ENCODE results near the gene ZNF778. TPM values are rescaled to one million over a fixed set of nuclear protein-coding genes. Genes with fewer than 3 reads are reported as not detected.

Gene ZNF778
- total and polyA plus RNA-seq, 2 donors from 2014 or later, result 2.2 to 12.7 TPM

- no peak for DNase-seq
- TF ChIP-seq CTCF (IDR thresholded peaks at IDR 0.05; ENCODE audit: borderline replicate concordance, extremely low read depth, insufficient read depth), result no peak
- Histone ChIP-seq H3K27ac (ENCODE audit: low read depth in 2 of 2, low read length in 2 of 2) (peak overlapping the region in 1 of 2 donors; percentile 0), H3K9me3 (ENCODE audit: control insufficient read depth in 2 of 3, insufficient read depth in 1 of 3, low read length in 3 of 3) (no peaks in the 10 kb centered on the region), H3K9ac (ENCODE audit: low read length in 3 of 3) (no peak overlapping the region), H3K4me3 (ENCODE audit: low read length in 3 of 3) (no peak overlapping the region), H3K27me3 (ENCODE audit: control insufficient read depth, insufficient read depth, low read length) (no peaks in the 10 kb centered on the region), H3K4me1 (ENCODE audit: control insufficient read depth in 2 of 3, insufficient read depth in 2 of 3, low read depth in 1 of 3, low read length in 3 of 3) (peaks cover 0 to 4% (median 2%) of the 10 kb centered on the region in 3 donors), H3K36me3 (ENCODE audit: control insufficient read depth in 2 of 3, insufficient read depth in 3 of 3, low read length in 3 of 3) (peaks cover 3 to 9% (median 8%) of the 10 kb centered on the region in 3 donors)
- intact Hi-C loops (cut with DNase I), result no loop called here
- no peak for FAIRE-seq
Measured at GRCh38 chr16:89277049-89277448, 59.5 kb downstream of the ZNF778 start.

GRCh38 chr16:89277641-89278341 is 60.3 kb downstream of the ZNF778 start:
- Histone ChIP-seq H3K27me3 (ENCODE audit: control insufficient read depth, insufficient read depth, low read length) (no peaks in the 10 kb centered on the region), H3K4me1 (ENCODE audit: control insufficient read depth in 2 of 3, insufficient read depth in 2 of 3, low read depth in 1 of 3, low read length in 3 of 3) (peaks cover 0 to 4% (median 2%) of the 10 kb centered on the region in 3 donors), H3K27ac (ENCODE audit: low read depth in 2 of 2, low read length in 2 of 2) (peak overlapping the region in 1 of 2 donors; percentile 53), H3K36me3 (ENCODE audit: control insufficient read depth in 2 of 3, insufficient read depth in 3 of 3, low read length in 3 of 3) (peaks cover under 1 to 9% (median 6%) of the 10 kb centered on the region in 3 donors), H3K9ac (ENCODE audit: low read length in 3 of 3) (no peak overlapping the region), H3K4me3 (ENCODE audit: low read length in 3 of 3) (no peak overlapping the region), H3K9me3 (ENCODE audit: control insufficient read depth in 2 of 3, insufficient read depth in 1 of 3, low read length in 3 of 3) (no peaks in the 10 kb centered on the region)
- DNase-seq (peak in 1 of 5 donors; percentile 64), FAIRE-seq (no peak)
- intact Hi-C loops (cut with DNase I), result no loop called here
- TF ChIP-seq CTCF (IDR thresholded peaks at IDR 0.05; ENCODE audit: borderline replicate concordance, extremely low read depth, insufficient read depth), result no peak

GRCh38 chr16:89278441-89279240 is 61.1 kb downstream of the ZNF778 start:
- FAIRE-seq (no peak), DNase-seq (peak in 1 of 5 donors; percentile 41)
- Histone ChIP-seq H3K4me1 (ENCODE audit: control insufficient read depth in 2 of 3, insufficient read depth in 2 of 3, low read depth in 1 of 3, low read length in 3 of 3) (peaks cover 0 to 3% (median 2%) of the 10 kb centered on the region in 3 donors), H3K27me3 (ENCODE audit: control insufficient read depth, insufficient read depth, low read length) (no peaks in the 10 kb centered on the region), H3K36me3 (ENCODE audit: control insufficient read depth in 2 of 3, insufficient read depth in 3 of 3, low read length in 3 of 3) (peaks cover 0 to 9% (median 6%) of the 10 kb centered on the region in 3 donors), H3K4me3 (ENCODE audit: low read length in 3 of 3) (no peak overlapping the region), H3K9me3 (ENCODE audit: control insufficient read depth in 2 of 3, insufficient read depth in 1 of 3, low read length in 3 of 3) (no peaks in the 10 kb centered on the region), H3K27ac (ENCODE audit: low read depth in 2 of 2, low read length in 2 of 2) (no peak overlapping the region), H3K9ac (ENCODE audit: low read length in 3 of 3) (no peak overlapping the region)
- intact Hi-C loops (cut with DNase I), result no loop called here
- TF ChIP-seq CTCF (IDR thresholded peaks at IDR 0.05; ENCODE audit: borderline replicate concordance, extremely low read depth, insufficient read depth), result no peak
